Stimulated activated CD8-positive, alpha-beta memory T cell treated with anti-CD3 and anti-CD28 coated beads, Interleukin-2, amount 100 ng/mL, for 1 hour (primary cell): ENCODE results near the gene AKR1C2.
"Not testable (repeated sequence)": the region's sequence is repeated elsewhere in the genome, so short reads cannot be mapped to it uniquely, and the experiment has no call there.

Source experiments
- DNase-seq, 2 donors: peaks; one replicate each; pipeline ENCODE4 v3.0.0-alpha.2; 2020; ENCODE audit warnings: low read depth in 2 of 2

Gene AKR1C2

DNA sequence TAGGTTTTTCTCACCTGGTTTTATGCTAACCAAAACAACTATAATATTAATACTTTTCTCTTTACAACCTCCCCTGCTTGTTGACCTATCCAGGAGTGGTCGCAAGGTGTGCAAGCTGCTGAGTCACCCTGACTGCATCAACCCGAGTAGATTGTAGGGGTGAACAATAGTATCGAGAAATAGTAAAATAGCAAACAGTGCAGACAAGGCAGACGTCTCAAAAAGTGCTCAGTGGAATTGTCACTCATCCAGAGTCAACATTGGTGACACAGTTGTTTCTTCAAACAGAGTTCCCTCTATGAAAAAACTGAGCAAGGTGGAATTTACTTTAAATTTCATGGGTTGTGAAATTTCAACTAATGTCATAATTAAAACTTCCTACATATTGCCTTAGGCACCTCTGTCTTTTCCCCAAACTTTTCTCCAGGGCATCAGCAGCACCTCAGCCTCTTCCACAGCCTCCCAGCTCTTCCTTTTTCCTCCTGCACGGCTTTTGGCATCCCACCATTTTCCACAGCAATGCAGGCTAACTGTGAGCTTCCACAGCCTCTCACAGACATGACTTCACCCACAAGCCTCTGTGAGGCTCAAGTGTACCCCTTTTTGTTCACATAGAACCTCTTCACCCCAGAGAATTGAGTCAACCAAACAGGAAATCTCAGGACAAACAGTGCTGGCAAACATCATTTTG is 46.6 kb downstream of the AKR1C2 start:
- not testable (repeated sequence) for DNase-seq

DNA sequence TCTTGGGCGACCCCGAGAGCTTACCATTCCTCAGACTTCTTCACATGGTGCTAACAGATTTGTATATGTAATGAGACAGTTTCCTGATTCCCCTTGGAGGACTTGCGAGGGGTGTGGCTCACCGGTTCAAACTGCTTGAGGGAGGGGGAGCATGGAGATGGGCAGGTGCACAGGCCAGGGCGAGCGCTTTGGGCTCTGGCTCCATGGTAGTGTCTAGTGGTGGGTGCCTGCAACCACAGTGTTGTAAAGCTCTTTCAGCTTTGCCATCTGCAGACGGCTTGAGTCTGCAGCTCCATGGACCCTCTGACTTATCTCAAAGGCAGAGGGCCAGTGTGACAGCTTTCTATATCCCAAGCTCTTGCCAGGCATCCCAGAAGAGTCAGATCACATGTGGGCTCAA is 47.6 kb downstream of the AKR1C2 start:
- DNase-seq: not testable (repeated sequence)

DNA sequence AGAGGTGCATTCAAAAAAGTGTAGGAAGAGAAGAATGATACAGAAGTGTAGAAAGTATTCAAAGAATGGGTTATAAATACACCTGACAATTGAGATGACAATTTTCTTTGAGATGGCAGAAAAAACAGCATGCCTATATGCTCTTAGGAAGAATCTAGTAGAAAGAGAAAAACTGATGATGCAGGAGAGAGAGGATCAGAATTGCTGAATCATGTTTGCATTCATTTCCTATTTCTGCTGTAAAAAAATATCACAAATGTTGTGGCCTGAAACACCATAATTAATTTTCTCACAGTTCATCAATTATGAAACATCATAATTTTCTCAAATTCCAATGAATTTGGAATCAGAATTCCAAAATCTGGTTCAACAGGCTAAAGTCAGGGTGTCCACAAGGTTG is 50.3 kb downstream of the AKR1C2 start:
- DNase-seq: no peak

DNA sequence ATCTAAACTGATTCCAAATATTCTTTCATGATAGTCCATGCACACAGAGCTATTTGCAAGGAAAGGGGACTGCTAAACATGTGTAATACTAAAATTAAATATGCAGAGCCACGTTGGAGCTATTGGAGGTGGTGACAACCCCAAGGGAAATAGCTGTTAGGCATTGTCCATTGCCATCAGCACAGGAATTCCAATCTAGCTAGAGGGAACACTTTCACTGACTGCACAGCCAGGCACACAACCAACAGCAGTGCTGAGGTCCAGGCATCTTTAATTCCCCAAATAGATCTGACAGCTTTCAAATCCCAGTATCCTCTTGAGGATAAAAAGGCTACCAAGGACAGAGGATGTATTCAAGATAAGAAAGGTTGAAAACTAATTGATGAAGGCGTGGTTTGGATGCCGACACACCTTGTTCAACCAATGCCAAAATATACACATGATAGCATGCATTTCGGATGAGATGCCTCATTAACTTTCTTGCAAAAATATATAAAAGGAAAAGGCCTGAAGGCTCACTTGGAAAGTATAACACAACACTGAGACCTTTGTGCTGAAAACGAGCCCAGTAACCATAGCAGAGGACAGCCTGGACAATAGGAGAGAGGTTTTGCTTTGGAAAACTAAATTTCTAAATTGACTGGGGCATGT is 52.0 kb downstream of the AKR1C2 start:
- DNase-seq: not testable (repeated sequence)

DNA sequence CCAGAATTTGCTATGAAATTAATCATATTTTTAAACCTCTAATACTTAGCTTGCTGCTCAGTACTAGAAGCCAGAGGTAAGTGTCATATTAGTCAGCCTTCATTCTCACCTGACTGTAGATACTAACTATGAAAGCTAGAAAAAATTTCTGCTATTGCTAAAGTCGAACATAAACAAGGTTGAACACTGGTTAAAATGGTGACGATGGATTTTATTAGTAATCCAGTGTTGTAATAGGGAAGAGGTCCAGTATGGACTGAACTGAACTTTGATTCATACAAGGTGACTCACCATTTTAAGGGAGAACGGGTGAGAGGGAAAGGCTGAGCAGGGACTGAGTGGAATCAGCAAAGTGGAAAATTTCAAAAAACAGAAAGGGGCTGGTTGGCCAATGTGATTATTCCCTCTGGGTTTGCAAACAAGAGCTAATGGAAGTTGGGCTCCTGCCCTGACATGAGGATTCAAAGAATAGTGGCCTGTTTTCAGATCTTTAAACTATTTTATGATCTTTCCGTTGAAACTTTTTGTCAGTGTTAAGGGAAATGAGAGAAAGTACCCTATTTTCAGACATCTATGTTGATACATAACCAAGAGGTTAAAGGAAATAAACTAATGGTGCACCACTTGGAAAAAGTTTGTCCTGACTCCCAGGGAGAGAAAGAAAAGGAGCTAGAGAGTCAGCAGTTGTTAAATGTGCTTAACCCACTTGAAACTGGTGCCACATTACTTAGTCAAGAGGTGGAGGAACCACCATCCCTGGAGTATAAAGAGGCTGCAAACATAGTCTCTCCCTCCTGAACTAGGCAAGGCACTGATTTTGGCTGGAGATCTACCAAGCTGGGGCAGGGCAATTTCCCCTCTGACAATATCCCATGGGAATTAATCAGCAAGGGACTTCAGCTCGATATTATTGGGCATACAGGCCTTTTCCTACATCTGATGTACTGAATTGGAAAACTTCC is 55.7 kb downstream of the AKR1C2 start:
- no peak for DNase-seq

DNA sequence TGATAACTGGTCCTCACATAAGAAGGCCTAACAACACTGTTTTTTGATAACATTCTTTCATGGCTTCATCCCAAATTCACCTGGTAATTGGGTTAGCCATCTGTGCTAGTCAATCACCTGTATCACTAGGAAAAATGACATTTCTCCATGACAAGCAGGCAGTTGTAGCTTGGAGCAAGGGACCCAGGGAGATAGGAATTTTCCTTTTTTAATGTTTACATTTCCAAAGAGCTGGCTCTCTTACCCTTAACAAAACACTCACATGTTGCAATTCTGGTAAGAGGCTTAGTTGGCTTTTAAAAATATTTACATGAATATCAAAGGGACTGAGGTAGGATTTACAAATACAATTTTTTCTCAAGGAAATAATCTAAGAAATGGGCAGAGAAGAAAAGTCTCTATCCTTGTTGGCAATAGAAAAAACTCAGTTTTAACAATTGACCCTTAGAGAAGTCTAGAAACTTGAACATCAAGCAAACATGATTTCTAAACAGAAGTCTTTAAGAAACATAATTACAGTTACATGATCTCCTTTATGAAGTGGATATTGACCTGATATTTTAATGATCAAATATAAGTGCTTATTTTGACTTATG is 56.5 kb downstream of the AKR1C2 start:
- DNase-seq: no peak

- no peak for DNase-seq
These were observed 57.6 kb downstream of the AKR1C2 start for GRCh38 chr10:4945766-4946717.

GRCh38 chr10:4944841-4945240 is 58.8 kb downstream of the AKR1C2 start:
- DNase-seq: no peak

DNA sequence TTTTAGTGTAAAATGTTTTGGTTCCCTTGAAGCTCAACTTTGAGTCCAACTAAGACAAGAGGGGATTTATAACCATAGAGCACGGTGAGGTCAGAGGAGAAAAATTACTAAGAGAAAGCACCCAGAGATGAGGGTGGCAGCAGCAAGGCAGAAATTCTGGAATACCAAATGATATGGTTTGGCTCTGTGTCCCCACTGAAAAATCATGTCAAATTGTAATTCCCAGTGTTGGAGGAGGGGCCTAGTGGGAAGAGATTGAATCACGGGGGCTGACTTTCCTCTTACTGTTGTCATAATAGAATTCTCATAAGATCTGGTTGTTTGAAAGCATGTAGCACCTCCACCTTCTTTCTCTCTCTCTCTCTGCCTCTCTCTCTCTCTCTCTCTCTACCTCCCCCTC is 59.8 kb downstream of the AKR1C2 start:
- no peak for DNase-seq

DNA sequence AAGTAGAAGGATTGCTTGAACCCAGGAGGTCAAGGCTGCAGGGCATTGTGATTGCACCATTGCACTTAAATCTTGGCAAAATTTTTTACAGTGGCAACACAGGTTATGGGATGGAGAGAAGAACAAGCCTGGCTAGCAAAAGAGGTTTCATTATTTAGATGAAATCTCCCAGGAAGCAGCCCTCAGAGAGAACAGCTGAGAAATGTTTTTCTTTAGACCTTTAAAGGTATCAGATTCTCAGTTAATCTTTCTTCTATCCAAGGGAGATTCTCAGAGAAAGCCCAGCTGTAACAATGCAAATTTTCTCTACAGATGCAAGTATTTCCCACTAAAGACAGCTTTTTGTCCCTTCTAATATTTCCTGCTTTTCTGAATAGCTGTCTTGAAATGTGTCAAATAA is 60.2 kb downstream of the AKR1C2 start:
- DNase-seq: not testable (repeated sequence)

- DNase-seq: not testable (repeated sequence)
These were observed 60.7 kb downstream of the AKR1C2 start for GRCh38 chr10:4942931-4943330.

GRCh38 chr10:4941540-4942330 is 61.9 kb downstream of the AKR1C2 start:
- DNase-seq: no peak

DNA sequence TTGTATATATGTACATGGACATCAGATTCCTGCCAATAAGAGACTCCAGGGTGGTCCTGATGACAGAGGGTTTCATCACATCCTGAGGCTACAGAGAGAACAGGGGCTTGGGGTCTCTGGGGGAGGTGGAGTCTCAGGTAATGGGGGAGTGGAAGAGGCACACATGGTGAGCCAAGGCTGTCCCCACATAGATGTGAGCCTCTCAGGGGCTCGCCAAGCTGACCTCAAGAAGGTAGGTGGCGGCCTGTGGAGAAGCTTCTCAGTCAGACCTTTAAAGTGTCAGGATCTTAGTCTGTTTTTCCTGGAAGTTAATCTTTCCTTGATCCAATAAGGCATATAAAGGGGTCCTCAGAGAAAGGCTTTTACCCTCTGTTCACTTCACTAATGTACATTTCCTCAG is 62.7 kb downstream of the AKR1C2 start:
- not testable (repeated sequence) for DNase-seq

- DNase-seq: not testable (repeated sequence)
These were observed 63.6 kb downstream of the AKR1C2 start for GRCh38 chr10:4940073-4940428.

DNA sequence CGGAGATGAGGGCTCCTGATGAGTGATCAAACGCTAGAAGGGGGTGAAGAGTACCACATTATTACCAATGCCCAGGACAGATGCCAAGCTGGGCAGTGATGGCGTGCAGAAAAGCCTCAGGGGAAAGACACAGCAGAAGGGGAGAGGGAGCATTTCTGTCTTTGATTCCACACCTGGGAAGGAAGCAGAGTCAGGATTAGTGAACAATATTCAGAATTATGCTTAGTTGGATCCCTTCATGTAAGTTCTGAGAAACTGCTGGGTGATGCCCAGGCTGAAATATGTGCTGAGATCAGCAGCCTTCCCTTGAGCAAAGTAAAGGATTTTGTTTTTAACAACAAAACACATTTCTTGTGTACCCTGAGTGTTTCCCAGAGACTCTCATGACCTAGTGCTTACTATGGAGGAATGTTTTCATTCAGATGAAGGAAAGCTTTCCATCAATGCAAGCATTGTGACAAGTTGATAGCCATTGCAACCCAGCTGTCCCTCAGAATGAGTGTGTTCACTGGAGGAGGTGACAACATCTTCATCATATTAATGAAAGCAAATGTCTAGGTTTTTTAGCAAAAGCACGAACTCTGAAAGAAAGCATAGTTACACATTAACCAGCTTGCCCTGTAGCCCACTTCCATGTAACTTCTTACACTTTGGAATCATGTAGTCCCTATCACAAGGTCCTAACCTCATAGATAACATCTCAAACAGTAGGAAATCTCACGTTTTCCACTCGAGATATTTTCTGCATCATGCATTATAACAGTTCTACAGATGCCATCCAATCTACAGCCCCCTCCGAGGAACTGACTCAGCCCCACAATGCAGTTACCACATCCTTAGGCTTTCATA is 64.2 kb downstream of the AKR1C2 start:
- DNase-seq: no peak
